Measurements from ENCODE around the gene RCVRN. TPM values are rescaled to one million over a fixed set of nuclear protein-coding genes. Genes with fewer than 3 reads are reported as not detected.

RCVRN gene
- total RNA-seq, 1 experiment from 2014 or later: not detected

- H2BK5ac ChIP-seq (ENCODE audit: insufficient read length, low read length): no peak overlapping the region
Observed at GRCh38 chr17:9908649-9909042, 3.6 kb upstream of the RCVRN start.

More at GRCh38 chr17:9908649-9909042, 3.6 kb upstream of the RCVRN start:
- Histone ChIP-seq H3T11ph (ENCODE audit: low read length) (no peak overlapping the region), H3K14ac (ENCODE audit: insufficient read depth, low read length) (no peak overlapping the region; the same call in 1 of the 2 replicates), H3K4me2 (ENCODE audit: insufficient read depth, insufficient read length, low read length) (no peak overlapping the region), H3K23ac (ENCODE audit: insufficient read length, low read depth, low read length) (no peak overlapping the region), H3K79me2 (ENCODE audit: insufficient read depth, low read length) (no peaks in the 10 kb centered on the region), H3K27me3 (ENCODE audit: insufficient read depth, low read length) (no peaks in the 10 kb centered on the region), H2AFZ (ENCODE audit: low read length) (no peak overlapping the region), H4K91ac (ENCODE audit: insufficient read length, low read depth, low read length) (no peak overlapping the region), H3K23me2 (ENCODE audit: insufficient read length, low read depth, low read length, poor library complexity, severe bottlenecking) (no peaks in the 10 kb centered on the region), H4K5ac (ENCODE audit: insufficient read length, low read depth, low read length) (no peak overlapping the region), H2BK15ac (ENCODE audit: low read depth, low read length) (no peak overlapping the region), H3K4ac (ENCODE audit: low read depth, low read length) (no peak overlapping the region), H3K9me3 (ENCODE audit: control insufficient read depth, low read depth, low read length) (no peaks in the 10 kb centered on the region), H3K56ac (ENCODE audit: insufficient read length, low read depth, low read length) (no peak overlapping the region), H4K8ac (replicated peaks; ENCODE audit: insufficient read length, low read depth, low read length) (no peak overlapping the region), H3K79me1 (ENCODE audit: insufficient read depth, low read depth, low read length, poor library complexity, severe bottlenecking) (no peaks in the 10 kb centered on the region), H3K18ac (ENCODE audit: insufficient read length, low read depth, low read length) (no peak overlapping the region), H3K27ac (ENCODE audit: insufficient read length, low read depth, low read length) (no peak overlapping the region), H2AK5ac (ENCODE audit: insufficient read length, low read length) (no peak overlapping the region), H3K9ac (ENCODE audit: extremely low read depth, insufficient read length, low read length) (no peak overlapping the region), H2BK12ac (ENCODE audit: insufficient read length, low read depth, low read length) (no peak overlapping the region), H3K4me1 (ENCODE audit: insufficient read depth, low read length) (no peaks in the 10 kb centered on the region; the same call in 1 of the 2 replicates), H4K20me1 (ENCODE audit: control insufficient read depth, insufficient read depth, insufficient read length) (no peaks in the 10 kb centered on the region), H2BK120ac (ENCODE audit: low read depth, low read length, poor library complexity, severe bottlenecking) (no peak overlapping the region), H2BK20ac (ENCODE audit: low read depth, low read length, poor library complexity, severe bottlenecking) (no peak overlapping the region)
- no peak for DNase-seq
- Mint-ChIP-seq H3K27ac (no peak overlapping the region), H3K4me3 (no peak overlapping the region), H3K36me3 (ENCODE audit: insufficient read depth in 1 of 3, low read depth in 3 of 3) (no peaks in the 10 kb centered on the region; a peak in 1 of 7 replicates), H3K9me3 (peaks cover 0 to 2% of the 10 kb centered on the region in 2 experiments; a peak in 2 of 5 replicates), H3K4me1 (peaks cover 14 to 30% of the 10 kb centered on the region in 2 experiments), H3K27me3 (ENCODE audit: low read depth) (peaks cover 10% of the 10 kb centered on the region)
- TF ChIP-seq, protein P1, sequence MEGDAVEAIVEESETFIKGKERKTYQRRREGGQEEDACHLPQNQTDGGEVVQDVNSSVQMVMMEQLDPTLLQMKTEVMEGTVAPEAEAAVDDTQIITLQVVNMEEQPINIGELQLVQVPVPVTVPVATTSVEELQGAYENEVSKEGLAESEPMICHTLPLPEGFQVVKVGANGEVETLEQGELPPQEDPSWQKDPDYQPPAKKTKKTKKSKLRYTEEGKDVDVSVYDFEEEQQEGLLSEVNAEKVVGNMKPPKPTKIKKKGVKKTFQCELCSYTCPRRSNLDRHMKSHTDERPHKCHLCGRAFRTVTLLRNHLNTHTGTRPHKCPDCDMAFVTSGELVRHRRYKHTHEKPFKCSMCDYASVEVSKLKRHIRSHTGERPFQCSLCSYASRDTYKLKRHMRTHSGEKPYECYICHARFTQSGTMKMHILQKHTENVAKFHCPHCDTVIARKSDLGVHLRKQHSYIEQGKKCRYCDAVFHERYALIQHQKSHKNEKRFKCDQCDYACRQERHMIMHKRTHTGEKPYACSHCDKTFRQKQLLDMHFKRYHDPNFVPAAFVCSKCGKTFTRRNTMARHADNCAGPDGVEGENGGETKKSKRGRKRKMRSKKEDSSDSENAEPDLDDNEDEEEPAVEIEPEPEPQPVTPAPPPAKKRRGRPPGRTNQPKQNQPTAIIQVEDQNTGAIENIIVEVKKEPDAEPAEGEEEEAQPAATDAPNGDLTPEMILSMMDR (conservative IDR thresholded peaks at IDR 0.05): no peak
- WGBS (ENCODE audit: extremely low coverage, insufficient read length, low lambda C conversion rate): no CpG with 5 or more reads among the region's 7 CpGs

Data from H9 (cell line).